Measurements from ENCODE around the gene SYNPO2. TPM values are rescaled to one million over a fixed set of nuclear protein-coding genes. Genes with fewer than 3 reads are reported as not detected.
"Not testable (repeated sequence)": the region's sequence is repeated elsewhere in the genome, so short reads cannot be mapped to it uniquely, and the experiment has no call there.

The SYNPO2 gene
- total RNA-seq, 5 donors from 2014 or later (not counting 1 experiment from before 2014, with no cell fraction given), result 0.21 to 1.6 (median 1.2) TPM

DNA sequence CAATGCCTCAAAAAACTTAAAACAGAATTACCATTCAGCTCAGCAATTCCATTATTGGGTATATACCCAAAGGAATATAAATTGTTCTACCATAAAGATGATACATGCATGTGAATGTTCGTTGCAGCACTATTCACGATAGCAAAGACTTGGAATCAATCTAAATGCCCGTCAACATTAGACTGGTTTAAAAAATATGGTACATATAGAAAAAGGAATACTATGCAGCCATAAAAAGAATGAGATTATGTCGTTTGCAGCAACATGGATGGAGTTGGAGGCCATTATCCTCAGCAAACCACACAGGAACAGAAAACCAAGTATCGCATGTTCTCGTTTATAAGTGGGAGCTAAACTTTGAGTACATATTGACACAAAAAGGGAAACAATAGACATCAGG lies 10.9 kb upstream of the SYNPO2 start:
- H3K27me3 Mint-ChIP-seq, result peaks cover 0 to 25% of the 10 kb centered on the region in 2 donors
- CTCF ChIA-PET, result no interaction called here
- peaks cover 0 to 8% of the 10 kb centered on the region in 2 experiments for H3K27me3 ChIP-seq (replicated peaks in 1 of 2; ENCODE audit: control insufficient read depth in 2 of 2, extremely low read depth in 1 of 2, insufficient read depth in 2 of 2, low read length in 1 of 2)
- WGBS (ENCODE audit: insufficient coverage), result no CpG with 5 or more reads among the region's 6 CpGs
- peaks cover 29% of the 10 kb centered on the region for H3K36me3 Mint-ChIP-seq
- POLR2A ChIA-PET, result no interaction called here
- no peak overlapping the region for H3K4me3 ChIP-seq (ENCODE audit: control insufficient read depth in 1 of 2, extremely low read depth in 1 of 2, low read length in 1 of 2)
- H3K4me1 ChIP-seq (ENCODE audit: control insufficient read depth in 1 of 2, extremely low read depth in 1 of 2, insufficient read depth in 2 of 2, low read length in 2 of 2), result no peaks in the 10 kb centered on the region
- DNase-seq (no peak), ATAC-seq (replicated peaks in 1 of 4) (no peak)
- H3K36me3 ChIP-seq (ENCODE audit: control insufficient read depth in 2 of 2, extremely low read depth in 1 of 2, insufficient read depth in 1 of 2, low read length in 1 of 2), result no peaks in the 10 kb centered on the region
- H3K9me3 ChIP-seq, result no peaks in the 10 kb centered on the region
- no peak overlapping the region for H3K27ac Mint-ChIP-seq
- no peak overlapping the region for H3K27ac ChIP-seq (ENCODE audit: low read length)
- no peak overlapping the region for H3K4me3 Mint-ChIP-seq
- H3K4me1 Mint-ChIP-seq, result no peaks in the 10 kb centered on the region
- peaks cover 0 to 20% (median 4%) of the 10 kb centered on the region in 3 donors for H3K9me3 Mint-ChIP-seq

DNA sequence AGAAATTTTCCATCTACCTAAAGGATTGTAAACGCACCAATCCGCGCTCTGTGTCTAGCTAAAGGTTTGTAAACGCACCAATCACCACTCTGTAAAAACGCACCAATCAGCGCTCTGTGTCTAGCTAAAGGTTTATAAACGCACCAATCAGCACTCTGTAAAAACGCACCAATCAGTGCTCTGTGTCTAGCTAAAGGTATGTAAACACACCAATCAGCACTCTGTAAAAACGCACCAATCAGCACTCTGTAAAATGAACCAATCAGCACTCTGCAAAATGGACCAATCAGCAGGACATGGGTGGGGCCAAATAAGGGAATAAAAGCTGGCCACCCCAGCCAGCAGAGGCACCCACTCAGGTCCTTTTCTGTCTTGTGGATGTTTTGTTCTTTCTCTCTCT lies 10.1 kb upstream of the SYNPO2 start:
- H3K4me1 ChIP-seq (ENCODE audit: control insufficient read depth in 1 of 2, extremely low read depth in 1 of 2, insufficient read depth in 2 of 2, low read length in 2 of 2); ATAC-seq (replicated peaks in 1 of 4); H3K4me3 ChIP-seq (ENCODE audit: control insufficient read depth in 1 of 2, extremely low read depth in 1 of 2, low read length in 1 of 2); DNase-seq; H3K27ac Mint-ChIP-seq; POLR2A ChIA-PET; H3K27ac ChIP-seq (ENCODE audit: low read length); H3K9me3 ChIP-seq; H3K27me3 ChIP-seq (replicated peaks in 1 of 2; ENCODE audit: control insufficient read depth in 2 of 2, extremely low read depth in 1 of 2, insufficient read depth in 2 of 2, low read length in 1 of 2); H3K4me1 Mint-ChIP-seq; CTCF ChIA-PET; H3K4me3 Mint-ChIP-seq; H3K36me3 ChIP-seq (ENCODE audit: control insufficient read depth in 2 of 2, extremely low read depth in 1 of 2, insufficient read depth in 1 of 2, low read length in 1 of 2): not testable (repeated sequence)
- WGBS (ENCODE audit: insufficient coverage), result 100% methylated on average over 7 of the region's 9 CpGs
- Mint-ChIP-seq H3K27me3 (peaks cover 0 to 22% of the 10 kb centered on the region in 2 donors), H3K9me3 (peaks cover 0 to 20% (median 4%) of the 10 kb centered on the region in 3 donors), H3K36me3 (peaks cover 26% of the 10 kb centered on the region)

DNA sequence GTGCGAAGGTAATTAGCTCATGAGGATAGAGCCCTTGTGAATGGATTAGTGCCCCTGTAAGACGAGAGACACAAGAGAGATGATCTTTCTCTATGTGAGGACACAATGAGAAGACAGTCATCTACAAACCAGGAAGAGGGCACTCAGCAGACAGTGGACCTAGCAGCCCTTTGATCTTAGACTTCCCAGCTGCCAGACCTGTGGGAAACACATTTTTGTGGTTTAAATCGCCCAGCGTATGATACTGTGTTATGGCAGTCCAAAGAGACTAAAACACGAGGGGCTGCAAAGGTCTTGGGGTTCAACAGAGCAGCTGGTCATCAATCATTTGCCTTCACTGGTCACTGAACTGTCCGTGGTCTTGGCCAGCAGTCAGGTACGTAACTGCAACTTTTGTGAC lies 9.2 kb upstream of the SYNPO2 start:
- no peak overlapping the region for H3K4me3 ChIP-seq (ENCODE audit: control insufficient read depth in 1 of 2, extremely low read depth in 1 of 2, low read length in 1 of 2)
- H3K27ac ChIP-seq (ENCODE audit: low read length), result no peak overlapping the region
- 73% methylated on average over 5 of the region's 7 CpGs for WGBS (ENCODE audit: insufficient coverage)
- no peaks in the 10 kb centered on the region for H3K4me1 ChIP-seq (ENCODE audit: control insufficient read depth in 1 of 2, extremely low read depth in 1 of 2, insufficient read depth in 2 of 2, low read length in 2 of 2)
- POLR2A ChIA-PET, result no interaction called here
- H3K36me3 ChIP-seq (ENCODE audit: control insufficient read depth in 2 of 2, extremely low read depth in 1 of 2, insufficient read depth in 1 of 2, low read length in 1 of 2), result no peaks in the 10 kb centered on the region
- peaks cover 0 to 8% of the 10 kb centered on the region in 2 experiments for H3K27me3 ChIP-seq (replicated peaks in 1 of 2; ENCODE audit: control insufficient read depth in 2 of 2, extremely low read depth in 1 of 2, insufficient read depth in 2 of 2, low read length in 1 of 2)
- no peaks in the 10 kb centered on the region for H3K9me3 ChIP-seq
- H3K4me3 Mint-ChIP-seq, result no peak overlapping the region
- peaks cover 0 to 20% (median 4%) of the 10 kb centered on the region in 3 donors for H3K9me3 Mint-ChIP-seq
- H3K27me3 Mint-ChIP-seq, result peaks cover 0 to 20% of the 10 kb centered on the region in 2 donors
- no peak for ATAC-seq (replicated peaks in 1 of 4)
- peaks cover 21% of the 10 kb centered on the region for H3K36me3 Mint-ChIP-seq
- no peaks in the 10 kb centered on the region for H3K4me1 Mint-ChIP-seq
- H3K27ac Mint-ChIP-seq, result no peak overlapping the region
- no peak for DNase-seq
- CTCF ChIA-PET, result no interaction called here

DNA sequence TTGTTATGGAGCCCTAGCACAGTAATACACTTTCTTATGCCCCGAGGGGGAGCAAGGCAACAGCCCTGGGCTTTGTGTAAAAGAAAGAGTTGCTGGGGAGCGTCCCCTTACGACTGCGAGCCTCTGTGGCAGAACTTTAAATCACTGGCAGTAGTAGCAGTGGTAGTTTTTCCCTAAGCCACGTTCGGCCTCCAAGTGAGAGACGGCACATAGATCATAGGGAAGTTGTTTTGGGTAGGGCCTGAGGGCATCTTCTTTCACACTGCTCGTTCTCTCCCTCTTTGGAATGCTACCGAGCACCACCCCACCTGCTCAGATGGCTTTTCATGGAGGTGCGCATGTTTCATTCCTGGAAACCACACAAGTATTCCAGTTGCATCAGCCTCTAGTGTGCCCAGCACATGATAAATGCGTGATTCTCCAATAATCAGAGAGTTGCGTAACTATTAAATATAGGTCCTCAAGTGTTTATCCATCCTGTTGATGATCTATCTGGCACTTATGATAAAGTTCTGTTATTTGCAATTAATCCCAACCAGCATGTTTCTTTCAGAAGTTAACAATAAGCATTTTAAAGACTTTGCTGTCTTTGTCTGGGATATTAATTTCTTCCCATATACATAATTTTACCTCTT lies 7.0 kb upstream of the SYNPO2 start:
- H3K27me3 ChIP-seq (replicated peaks in 1 of 2; ENCODE audit: control insufficient read depth in 2 of 2, extremely low read depth in 1 of 2, insufficient read depth in 2 of 2, low read length in 1 of 2), result peaks cover 0 to 8% of the 10 kb centered on the region in 2 experiments
- 94% methylated on average over 8 of the region's 12 CpGs for WGBS (ENCODE audit: insufficient coverage)
- ATAC-seq (replicated peaks in 1 of 4) (no peak), DNase-seq (no peak)
- no peak overlapping the region for H3K27ac Mint-ChIP-seq
- CTCF ChIA-PET, result interaction anchor here in 1 of 2 donors (0.8 kb wide), 1 partner anchor 10 kb away, joined by 3 read pairs; no protein-coding TSS in a partner anchor
- peaks cover 0 to 20% (median 4%) of the 10 kb centered on the region in 3 donors for H3K9me3 Mint-ChIP-seq
- no peaks in the 10 kb centered on the region for H3K4me1 Mint-ChIP-seq
- POLR2A ChIA-PET, result no interaction called here
- peaks cover 0 to 19% of the 10 kb centered on the region in 2 donors for H3K27me3 Mint-ChIP-seq
- no peaks in the 10 kb centered on the region for H3K9me3 ChIP-seq
- H3K4me3 Mint-ChIP-seq, result no peak overlapping the region
- H3K4me3 ChIP-seq (ENCODE audit: control insufficient read depth in 1 of 2, extremely low read depth in 1 of 2, low read length in 1 of 2), result no peak overlapping the region
- H3K36me3 Mint-ChIP-seq, result peaks cover 11% of the 10 kb centered on the region
- no peaks in the 10 kb centered on the region for H3K36me3 ChIP-seq (ENCODE audit: control insufficient read depth in 2 of 2, extremely low read depth in 1 of 2, insufficient read depth in 1 of 2, low read length in 1 of 2)
- H3K4me1 ChIP-seq (ENCODE audit: control insufficient read depth in 1 of 2, extremely low read depth in 1 of 2, insufficient read depth in 2 of 2, low read length in 2 of 2), result no peaks in the 10 kb centered on the region
- H3K27ac ChIP-seq (ENCODE audit: low read length), result no peak overlapping the region

DNA sequence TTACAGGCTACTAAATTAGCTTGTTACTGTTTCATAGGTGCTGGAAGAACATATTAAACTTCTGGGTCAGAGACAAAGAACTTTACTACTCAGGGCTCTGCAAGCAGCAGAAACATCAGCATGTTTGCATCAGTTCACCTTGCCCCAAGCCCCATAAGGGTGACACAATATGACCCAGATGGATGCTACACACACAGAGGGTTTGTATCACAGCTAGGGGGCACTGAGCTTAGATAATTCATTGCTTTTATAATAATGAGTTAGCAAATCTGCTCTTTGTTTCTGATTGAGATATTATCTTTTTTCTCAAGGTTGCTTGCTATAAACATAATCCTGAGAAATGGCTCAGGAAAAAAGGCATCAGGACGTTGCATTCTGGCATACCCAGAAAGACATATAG lies 4.8 kb upstream of the SYNPO2 start:
- Histone ChIP-seq H3K4me1 (ENCODE audit: control insufficient read depth in 1 of 2, extremely low read depth in 1 of 2, insufficient read depth in 2 of 2, low read length in 2 of 2) (peaks cover 0 to 3% of the 10 kb centered on the region in 2 experiments), H3K4me3 (ENCODE audit: control insufficient read depth in 1 of 2, extremely low read depth in 1 of 2, low read length in 1 of 2) (no peak overlapping the region), H3K27ac (ENCODE audit: low read length) (no peak overlapping the region), H3K9me3 (no peaks in the 10 kb centered on the region), H3K36me3 (ENCODE audit: control insufficient read depth in 2 of 2, extremely low read depth in 1 of 2, insufficient read depth in 1 of 2, low read length in 1 of 2) (no peaks in the 10 kb centered on the region), H3K27me3 (replicated peaks in 1 of 2; ENCODE audit: control insufficient read depth in 2 of 2, extremely low read depth in 1 of 2, insufficient read depth in 2 of 2, low read length in 1 of 2) (peaks cover 3 to 15% of the 10 kb centered on the region in 2 experiments)
- CTCF ChIA-PET, result no interaction called here
- H3K36me3 Mint-ChIP-seq, result peaks cover 3% of the 10 kb centered on the region
- no peak overlapping the region for H3K4me3 Mint-ChIP-seq
- H3K9me3 Mint-ChIP-seq, result peaks cover 0 to 4% (median 4%) of the 10 kb centered on the region in 3 donors
- ATAC-seq (replicated peaks in 1 of 4) (no peak), DNase-seq (peak in 1 of 35 experiments; percentile 5)
- H3K4me1 Mint-ChIP-seq, result peaks cover 8 to 10% (median 10%) of the 10 kb centered on the region in 3 donors
- peaks cover 14 to 23% of the 10 kb centered on the region in 2 donors for H3K27me3 Mint-ChIP-seq
- no peak overlapping the region for H3K27ac Mint-ChIP-seq
- POLR2A ChIA-PET, result no interaction called here
- no CpG with 5 or more reads among the region's 1 CpG for WGBS (ENCODE audit: insufficient coverage)

DNA sequence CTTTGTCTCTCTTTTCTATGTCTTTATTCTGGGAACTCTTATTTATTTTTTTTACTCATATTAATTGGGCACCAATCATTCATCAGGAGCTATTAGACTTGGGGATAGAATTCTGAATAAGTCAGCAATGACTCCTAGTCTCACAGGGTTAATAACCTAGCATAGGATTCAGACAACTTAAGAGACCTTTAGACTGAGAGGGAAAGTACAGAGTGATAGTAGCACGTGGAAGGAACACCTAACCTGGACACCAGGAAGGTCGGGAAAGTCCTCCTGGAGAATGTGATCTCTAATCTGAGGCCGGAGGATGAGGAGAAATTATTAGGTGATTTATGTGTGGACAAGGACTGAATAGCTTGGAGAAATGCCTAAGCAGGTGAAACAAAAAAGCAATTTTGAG lies 3.9 kb upstream of the SYNPO2 start:
- H3K4me3 ChIP-seq (ENCODE audit: control insufficient read depth in 1 of 2, extremely low read depth in 1 of 2, low read length in 1 of 2), result no peak overlapping the region
- H3K4me1 ChIP-seq (ENCODE audit: control insufficient read depth in 1 of 2, extremely low read depth in 1 of 2, insufficient read depth in 2 of 2, low read length in 2 of 2), result peaks cover 0 to 8% of the 10 kb centered on the region in 2 experiments
- no peak overlapping the region for H3K27ac ChIP-seq (ENCODE audit: low read length)
- no peak for DNase-seq
- no peak for ATAC-seq (replicated peaks in 1 of 4)
- ChIA-PET POLR2A (no interaction called here), CTCF (interaction anchor here (0.8 to 1.0 kb wide), 2 partner anchors 81 to 113 kb away, joined by 3 read pairs; no protein-coding TSS in a partner anchor)
- no peaks in the 10 kb centered on the region for H3K36me3 ChIP-seq (ENCODE audit: control insufficient read depth in 2 of 2, extremely low read depth in 1 of 2, insufficient read depth in 1 of 2, low read length in 1 of 2)
- WGBS (ENCODE audit: insufficient coverage), result 83% methylated on average over 3 of the region's 3 CpGs
- H3K4me3 Mint-ChIP-seq, result no peak overlapping the region
- peaks cover 21 to 28% of the 10 kb centered on the region in 2 donors for H3K27me3 Mint-ChIP-seq
- H3K36me3 Mint-ChIP-seq, result no peaks in the 10 kb centered on the region
- peaks cover 14 to 16% (median 15%) of the 10 kb centered on the region in 3 donors for H3K4me1 Mint-ChIP-seq
- H3K27me3 ChIP-seq (replicated peaks in 1 of 2; ENCODE audit: control insufficient read depth in 2 of 2, extremely low read depth in 1 of 2, insufficient read depth in 2 of 2, low read length in 1 of 2), result peaks cover 3 to 14% of the 10 kb centered on the region in 2 experiments
- no peak overlapping the region for H3K27ac Mint-ChIP-seq
- no peaks in the 10 kb centered on the region for H3K9me3 Mint-ChIP-seq
- no peaks in the 10 kb centered on the region for H3K9me3 ChIP-seq

Data from T-cell (primary cell).